HCT116 (cell line): Measurements from ENCODE around the gene IFRD1. TPM values are rescaled to one million over a fixed set of nuclear protein-coding genes. Genes with fewer than 3 reads are reported as not detected.

Source experiments
- ATAC-seq: fragments of 200-7000 bp; cut with Tn5 transposase; 2 replicates; pipeline ENCODE4 v1.9.1; 2020; ENCODE audit warnings: mild to moderate bottlenecking, moderate library complexity
- BruUV-seq: library from RNA; stranded (reverse); fragments of 400-500 nt; replicated peaks from 2 replicates; lab custom pipeline; 2021; lab: Mats Ljungman, UMichigan
- CTCF ChIA-PET: fragments of 300-600 bp; sonication (Branson Sonifier 250); formaldehyde crosslinking; loops from one replicate; lab custom pipeline; 2021; ENCODE audit warnings: antibody characterized with exemption; lab: Charles Lee
- POLR2A ChIA-PET: fragments of 300-600, 350-600 bp; sonication (Branson Sonifier 250); formaldehyde crosslinking; loops from one replicate; lab custom pipeline; 2021; ENCODE audit warnings: antibody characterized with exemption; lab: Charles Lee
- RAD21 ChIA-PET, 2 experiments: fragments of 300-600 bp; sonication (Branson Sonifier 250); formaldehyde crosslinking; loops; one replicate each; lab custom pipeline; 2023; ENCODE audit warnings: low total read pairs in 2 of 2; ENCODE audit not compliant: uncharacterized antibody in 2 of 2, unreplicated experiment in 2 of 2, low non-redundant PET in 1 of 2; lab: Charles Lee
- DNase-seq: peaks from one replicate; pipeline ENCODE4 v3.0.0-alpha.2; 2010; ENCODE audit warnings: low read depth, low spot score
- H2AFZ ChIP-seq: fragments of 200-600 bp; shearing (Covaris generic), sonication (generic); 2 replicates; pipeline ENCODE4 v1.6.1; 2017; ENCODE audit warnings: low read depth, mixed run types, mixed read lengths, antibody characterized with exemption, low read length; ENCODE audit not compliant: poor library complexity, severe bottlenecking
- H3K27ac ChIP-seq: 2 replicates; pipeline ENCODE4 v1.5.1; 2012; ENCODE audit warnings: low read depth, low read length
- H3K27me3 ChIP-seq: fragments of 200-600 bp; sonication (generic); 2 replicates; pipeline ENCODE4 v1.6.1; 2016; ENCODE audit warnings: mixed run types, low read length, mixed read lengths; ENCODE audit not compliant: insufficient read depth
- H3K36me3 ChIP-seq, 2 experiments: fragments of 200-500 bp in 1 of 2; fragments of 200-600 bp in 1 of 2; sonication (Bioruptor generic) in 1 of 2; sonication (generic) in 1 of 2; 2 replicates each; pipeline versions ENCODE4 v1.5.1 to v1.6.1; 2014 to 2016; ENCODE audit warnings: low read length in 2 of 2, inconsistent platforms in 1 of 2, mixed read lengths in 1 of 2, mixed run types in 1 of 2; ENCODE audit not compliant: insufficient read depth in 2 of 2, control insufficient read depth in 1 of 2
- H3K4me1 ChIP-seq, 2 experiments: fragments of 200-600 bp in 1 of 2; sonication (generic) in 1 of 2; 2 replicates each; pipeline versions ENCODE4 v1.5.1 to v1.6.1; 2012 to 2017; ENCODE audit warnings: low read length in 2 of 2, inconsistent platforms in 1 of 2, mild to moderate bottlenecking in 1 of 2, mixed read lengths in 1 of 2, mixed run types in 1 of 2, moderate library complexity in 1 of 2; ENCODE audit not compliant: insufficient read depth in 2 of 2, control insufficient read depth in 1 of 2
- H3K4me2 ChIP-seq: fragments of 200-600 bp; sonication (generic); 2 replicates; pipeline ENCODE4 v1.6.1; 2017; ENCODE audit warnings: mixed run types, low read length, mixed read lengths
- H3K4me3 ChIP-seq, 2 experiments: fragments of 200-600 bp in 1 of 2; sonication (generic) in 1 of 2; replicated peaks in 1 of 2; 2 replicates each; pipeline ENCODE4 v1.5.1; 2011 to 2016; ENCODE audit warnings: low read length in 2 of 2, control low read depth in 1 of 2, low read depth in 1 of 2, mild to moderate bottlenecking in 1 of 2, mixed read lengths in 1 of 2, mixed run types in 1 of 2
- H3K79me2 ChIP-seq: fragments of 200-600 bp; sonication (generic); 2 replicates; pipeline ENCODE4 v1.6.1; 2017; ENCODE audit warnings: mild to moderate bottlenecking, mixed run types, low read length, moderate library complexity, mixed read lengths; ENCODE audit not compliant: insufficient read depth
- H3K9ac ChIP-seq: fragments of 200-600 bp; sonication (generic); 2 replicates; pipeline ENCODE4 v1.6.1; 2016; ENCODE audit warnings: low read length, mixed read lengths
- H3K9me2 ChIP-seq: fragments of 200-600 bp; sonication (generic), shearing (Covaris generic); 2 replicates; pipeline ENCODE4 v1.6.1; 2017; ENCODE audit warnings: mixed run types, mild to moderate bottlenecking, moderate library complexity; ENCODE audit not compliant: insufficient read depth
- H3K9me3 ChIP-seq, 2 experiments: fragments of 200-500 bp in 1 of 2; fragments of 200-600 bp in 1 of 2; sonication (Bioruptor generic) in 1 of 2; sonication (generic) in 1 of 2; 2 replicates each; pipeline ENCODE4 v1.6.1; 2014 to 2017; ENCODE audit warnings: low read length in 2 of 2, mixed read lengths in 2 of 2, inconsistent platforms in 1 of 2, low read depth in 1 of 2, mild to moderate bottlenecking in 1 of 2, mixed run types in 1 of 2, moderate library complexity in 1 of 2; ENCODE audit not compliant: control insufficient read depth in 1 of 2, insufficient read depth in 1 of 2
- H4K20me1 ChIP-seq: fragments of 200-600 bp; sonication (generic), shearing (Covaris generic); 2 replicates; pipeline ENCODE4 v1.6.1; 2017; ENCODE audit warnings: mixed run types, mild to moderate bottlenecking, moderate library complexity; ENCODE audit not compliant: insufficient read depth
- CBX3 ChIP-seq: IDR thresholded peaks from 2 replicates; pipeline ENCODE4 v1.6.1; 2012; ENCODE audit warnings: low read depth
- CEBPB ChIP-seq: IDR thresholded peaks from 2 replicates; pipeline ENCODE4 v1.6.1; 2012; ENCODE audit warnings: low read depth
- ELF1 ChIP-seq: IDR thresholded peaks from 2 replicates; pipeline ENCODE4 v1.6.1; 2012; ENCODE audit warnings: low read depth, borderline replicate concordance
- EZH2phosphoT487 ChIP-seq: fragments of 200-600 bp; IDR thresholded peaks from 2 replicates; pipeline ENCODE4 v1.6.1; 2018; ENCODE audit warnings: antibody characterized with exemption, borderline replicate concordance
- JUND ChIP-seq: IDR thresholded peaks from 2 replicates; pipeline ENCODE4 v1.6.1; 2012
- POLR2AphosphoS5 ChIP-seq: IDR thresholded peaks from 2 replicates; pipeline ENCODE4 v1.6.1; 2011; ENCODE audit warnings: mild to moderate bottlenecking, low read depth, low read length, moderate library complexity
- RAD21 ChIP-seq: IDR thresholded peaks from 2 replicates; pipeline ENCODE4 v1.6.1; 2012; ENCODE audit warnings: low read depth, mild to moderate bottlenecking
- SP1 ChIP-seq: IDR thresholded peaks from 2 replicates; pipeline ENCODE4 v1.6.1; 2012; ENCODE audit warnings: low read depth
- SRF ChIP-seq: IDR thresholded peaks from 2 replicates; pipeline ENCODE4 v1.6.1; 2012; ENCODE audit warnings: low read depth
- TCF7L2 ChIP-seq: IDR thresholded peaks from 2 replicates; pipeline ENCODE4 v1.7.0; 2011; ENCODE audit warnings: borderline replicate concordance, inconsistent platforms; ENCODE audit not compliant: insufficient read depth, insufficient read length; ENCODE audit errors: extremely low read depth
- YY1 ChIP-seq: IDR thresholded peaks from 2 replicates; pipeline ENCODE4 v1.6.1; 2011; ENCODE audit warnings: low read length, low read depth, moderate library complexity, mild to moderate bottlenecking; ENCODE audit not compliant: insufficient replicate concordance; ENCODE audit errors: extremely low read depth
- intact Hi-C: fragments of 100-400 bp; cut with micrococcal nuclease; formaldehyde crosslinking; loops from 2 replicates; pipeline ENCODE4 v1.10.0; 2022
- total RNA-seq: library from RNA; stranded (reverse); gene quantifications from one replicate; pipeline ENCODE4 v1.2.1, GENCODE V29; 2021; ENCODE audit not compliant: unreplicated experiment
- TF ChIP-seq, protein P1 (sequence below), 3 experiments: fragments of 200-600 bp in 1 of 3; sonication (generic) in 1 of 3; IDR thresholded peaks in 2 of 3; conservative IDR thresholded peaks in 1 of 3; 2 replicates each; pipeline ENCODE4 v1.5.1; 2012 to 2017; ENCODE audit warnings: low read depth in 2 of 3, low read length in 2 of 3, antibody characterized with exemption in 1 of 3, borderline replicate concordance in 1 of 3, control low read depth in 1 of 3, mild to moderate bottlenecking in 1 of 3, mixed read lengths in 1 of 3, mixed run types in 1 of 3, moderate library complexity in 1 of 3; ENCODE audit not compliant: insufficient read depth in 1 of 3

IFRD1 gene
- total RNA-seq, 1 experiment from 2014 or later: 43.6 TPM

GRCh38 chr7:112442210-112442609 lies 8.1 kb upstream of the IFRD1 start:
- intact Hi-C loops: no loop called here
- POLR2A ChIA-PET: interaction anchor here (1.5 kb wide), 1 partner anchor 8 kb away, joined by 8 read pairs; the partner anchor contains the start of gene IFRD1
- H3K4me3 ChIP-seq: no peak overlapping the region
- H3K9ac ChIP-seq: no peak overlapping the region
- RAD21 ChIA-PET: no interaction called here
- ATAC-seq: no peak
- no peak for TF ChIP-seq SRF
- TF ChIP-seq POLR2AphosphoS5: no peak
- TF ChIP-seq JUND: no peak
- no peak for TF ChIP-seq YY1
- TF ChIP-seq SP1: no peak
- no peak for TF ChIP-seq EZH2phosphoT487
- no peak for TF ChIP-seq RAD21
- TF ChIP-seq, protein P1, sequence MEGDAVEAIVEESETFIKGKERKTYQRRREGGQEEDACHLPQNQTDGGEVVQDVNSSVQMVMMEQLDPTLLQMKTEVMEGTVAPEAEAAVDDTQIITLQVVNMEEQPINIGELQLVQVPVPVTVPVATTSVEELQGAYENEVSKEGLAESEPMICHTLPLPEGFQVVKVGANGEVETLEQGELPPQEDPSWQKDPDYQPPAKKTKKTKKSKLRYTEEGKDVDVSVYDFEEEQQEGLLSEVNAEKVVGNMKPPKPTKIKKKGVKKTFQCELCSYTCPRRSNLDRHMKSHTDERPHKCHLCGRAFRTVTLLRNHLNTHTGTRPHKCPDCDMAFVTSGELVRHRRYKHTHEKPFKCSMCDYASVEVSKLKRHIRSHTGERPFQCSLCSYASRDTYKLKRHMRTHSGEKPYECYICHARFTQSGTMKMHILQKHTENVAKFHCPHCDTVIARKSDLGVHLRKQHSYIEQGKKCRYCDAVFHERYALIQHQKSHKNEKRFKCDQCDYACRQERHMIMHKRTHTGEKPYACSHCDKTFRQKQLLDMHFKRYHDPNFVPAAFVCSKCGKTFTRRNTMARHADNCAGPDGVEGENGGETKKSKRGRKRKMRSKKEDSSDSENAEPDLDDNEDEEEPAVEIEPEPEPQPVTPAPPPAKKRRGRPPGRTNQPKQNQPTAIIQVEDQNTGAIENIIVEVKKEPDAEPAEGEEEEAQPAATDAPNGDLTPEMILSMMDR (IDR thresholded peaks at IDR 0.05 in 2 of 3, conservative IDR thresholded peaks at IDR 0.05 in 1 of 3; ENCODE audit: borderline replicate concordance in 1 of 3, insufficient read depth in 1 of 3, low read depth in 2 of 3, low read length in 2 of 3): no peak
- TF ChIP-seq TCF7L2: no peak
- TF ChIP-seq CEBPB: no peak
- TF ChIP-seq ELF1: no peak
- TF ChIP-seq CBX3: no peak
- no peaks in the 10 kb centered on the region for H3K36me3 ChIP-seq
- H3K27ac ChIP-seq: no peak overlapping the region
- H2AFZ ChIP-seq: no peak overlapping the region
- H3K9me2 ChIP-seq: no peaks in the 10 kb centered on the region
- no peak overlapping the region for H3K4me2 ChIP-seq
- H3K4me1 ChIP-seq: peaks cover 0 to 2% of the 10 kb centered on the region in 2 experiments; a peak in 1 of 4 replicates
- no peaks in the 10 kb centered on the region for H3K9me3 ChIP-seq
- no peaks in the 10 kb centered on the region for H4K20me1 ChIP-seq
- CTCF ChIA-PET: no interaction called here
- no TSS peak for BruUV-seq
- no peak for DNase-seq
- no peaks in the 10 kb centered on the region for H3K27me3 ChIP-seq
- H3K79me2 ChIP-seq: no peaks in the 10 kb centered on the region
